ENCODE results near the gene LGI4.

DNA sequence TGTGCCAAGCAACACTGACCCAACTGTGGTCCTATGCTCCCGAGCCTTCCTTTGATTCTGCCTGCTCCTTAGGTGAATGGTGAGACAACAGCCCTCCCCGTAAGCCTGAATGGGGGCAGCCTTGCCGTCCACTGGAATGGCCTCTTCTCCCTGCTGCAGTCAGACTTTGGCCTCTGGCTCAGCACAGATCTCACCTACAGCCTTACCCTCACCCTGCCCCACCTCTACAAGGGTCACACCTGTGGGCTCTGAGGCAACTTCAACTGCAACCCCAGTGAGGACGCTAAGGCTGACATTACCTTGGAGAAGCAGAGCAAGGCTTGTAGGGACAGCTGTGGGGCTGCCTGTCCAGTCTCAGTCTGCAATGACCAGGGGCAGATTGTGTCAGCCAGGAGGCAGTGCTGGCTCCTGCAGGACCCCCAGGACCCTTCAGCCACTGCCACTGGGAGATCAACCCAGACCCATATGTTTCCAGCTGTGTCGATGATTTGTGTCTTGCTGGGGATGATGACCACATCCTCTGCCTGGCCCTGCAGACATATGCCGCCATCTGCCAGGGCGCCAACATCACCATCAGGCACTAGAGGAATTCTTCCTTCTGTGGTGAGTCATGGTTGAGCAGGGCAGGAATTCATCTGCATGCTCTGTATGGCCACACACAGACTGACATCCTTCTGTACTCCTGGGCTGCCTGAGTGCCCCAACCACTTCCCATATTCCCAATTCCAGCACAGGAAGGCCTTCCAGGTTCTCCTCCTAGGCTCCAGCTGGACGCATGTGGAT, 46.5 kb downstream of the LGI4 start:
- TF ChIP-seq, protein P1, sequence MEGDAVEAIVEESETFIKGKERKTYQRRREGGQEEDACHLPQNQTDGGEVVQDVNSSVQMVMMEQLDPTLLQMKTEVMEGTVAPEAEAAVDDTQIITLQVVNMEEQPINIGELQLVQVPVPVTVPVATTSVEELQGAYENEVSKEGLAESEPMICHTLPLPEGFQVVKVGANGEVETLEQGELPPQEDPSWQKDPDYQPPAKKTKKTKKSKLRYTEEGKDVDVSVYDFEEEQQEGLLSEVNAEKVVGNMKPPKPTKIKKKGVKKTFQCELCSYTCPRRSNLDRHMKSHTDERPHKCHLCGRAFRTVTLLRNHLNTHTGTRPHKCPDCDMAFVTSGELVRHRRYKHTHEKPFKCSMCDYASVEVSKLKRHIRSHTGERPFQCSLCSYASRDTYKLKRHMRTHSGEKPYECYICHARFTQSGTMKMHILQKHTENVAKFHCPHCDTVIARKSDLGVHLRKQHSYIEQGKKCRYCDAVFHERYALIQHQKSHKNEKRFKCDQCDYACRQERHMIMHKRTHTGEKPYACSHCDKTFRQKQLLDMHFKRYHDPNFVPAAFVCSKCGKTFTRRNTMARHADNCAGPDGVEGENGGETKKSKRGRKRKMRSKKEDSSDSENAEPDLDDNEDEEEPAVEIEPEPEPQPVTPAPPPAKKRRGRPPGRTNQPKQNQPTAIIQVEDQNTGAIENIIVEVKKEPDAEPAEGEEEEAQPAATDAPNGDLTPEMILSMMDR (IDR thresholded peaks at IDR 0.05): no peak
- no peak for TF ChIP-seq POLR2A (IDR thresholded peaks at IDR 0.05; ENCODE audit: low read length)
- peak; percentile 32; the same call in 1 of the 2 replicates for TF ChIP-seq FOSL2 (IDR thresholded peaks at IDR 0.05)
- TF ChIP-seq FOSL2 (CRISPR knock-in tag; IDR thresholded peaks at IDR 0.05): peak; percentile 73
- TF ChIP-seq SMC3 (IDR thresholded peaks at IDR 0.05): no peak
- TF ChIP-seq, protein P2, sequence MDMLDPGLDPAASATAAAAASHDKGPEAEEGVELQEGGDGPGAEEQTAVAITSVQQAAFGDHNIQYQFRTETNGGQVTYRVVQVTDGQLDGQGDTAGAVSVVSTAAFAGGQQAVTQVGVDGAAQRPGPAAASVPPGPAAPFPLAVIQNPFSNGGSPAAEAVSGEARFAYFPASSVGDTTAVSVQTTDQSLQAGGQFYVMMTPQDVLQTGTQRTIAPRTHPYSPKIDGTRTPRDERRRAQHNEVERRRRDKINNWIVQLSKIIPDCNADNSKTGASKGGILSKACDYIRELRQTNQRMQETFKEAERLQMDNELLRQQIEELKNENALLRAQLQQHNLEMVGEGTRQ (IDR thresholded peaks at IDR 0.05): no peak
- no peak for TF ChIP-seq PBX3 (IDR thresholded peaks at IDR 0.05)
- no peak for TF ChIP-seq JUN (IDR thresholded peaks at IDR 0.05)
- TF ChIP-seq NR3C1 (IDR thresholded peaks at IDR 0.05): no peak
- TF ChIP-seq MYC (IDR thresholded peaks at IDR 0.05; ENCODE audit: borderline replicate concordance, low read length): no peak
- TF ChIP-seq KDM5A (IDR thresholded peaks at IDR 0.05): no peak
- no peak for TF ChIP-seq BCL3 (IDR thresholded peaks at IDR 0.05)
- no peak for TF ChIP-seq MAFK (IDR thresholded peaks at IDR 0.05; ENCODE audit: partially characterized antibody)
- TF ChIP-seq, protein P3, sequence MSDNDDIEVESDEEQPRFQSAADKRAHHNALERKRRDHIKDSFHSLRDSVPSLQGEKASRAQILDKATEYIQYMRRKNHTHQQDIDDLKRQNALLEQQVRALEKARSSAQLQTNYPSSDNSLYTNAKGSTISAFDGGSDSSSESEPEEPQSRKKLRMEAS (IDR thresholded peaks at IDR 0.05): no peak
- no peak for TF ChIP-seq REST (IDR thresholded peaks at IDR 0.05)

Measured in A549 (cell line).